ENCODE data around the gene ZNF438.
"Not testable (repeated sequence)": the region's sequence is repeated elsewhere in the genome, so short reads cannot be mapped to it uniquely, and the experiment has no call there.

Gene ZNF438

DNA sequence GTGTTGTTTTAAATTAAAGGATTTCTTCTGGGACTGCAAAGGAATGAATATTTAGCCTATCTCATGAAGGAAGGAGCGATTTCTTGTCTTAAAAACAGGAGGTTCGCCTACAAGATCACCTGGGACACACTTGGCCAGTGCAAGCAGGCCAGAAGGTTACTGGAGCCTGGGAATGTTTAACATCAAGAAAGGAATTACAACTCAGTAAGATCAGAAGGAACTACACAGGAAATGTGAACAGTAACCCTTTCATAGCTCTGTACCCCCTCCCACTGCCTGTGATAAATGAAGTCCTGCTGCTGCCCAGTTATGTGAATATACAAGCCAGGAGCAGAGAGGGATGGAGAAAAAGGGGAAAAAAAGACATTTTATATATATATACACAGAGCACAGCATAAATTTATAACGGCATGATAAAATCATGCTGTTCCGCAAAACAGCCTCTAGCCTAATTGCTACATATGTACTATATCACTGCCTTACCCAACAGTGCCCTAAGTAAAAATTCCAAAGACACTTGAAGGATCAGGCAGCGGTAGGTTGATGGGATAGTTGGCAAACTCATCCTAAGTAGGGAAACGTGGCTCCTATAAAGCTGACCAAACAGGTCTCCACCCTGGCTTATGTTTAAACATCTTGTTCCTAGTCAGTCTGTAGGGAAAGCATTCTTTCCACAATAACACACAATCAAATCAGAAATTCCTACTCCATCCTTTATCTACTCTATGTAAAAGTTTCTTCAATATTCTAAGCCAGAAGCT lies 63.8 kb downstream of the ZNF438 start:
- Mint-ChIP-seq H3K27ac (no peak overlapping the region), H3K4me3 (no peak overlapping the region), H3K9me3 (no peaks in the 10 kb centered on the region)

DNA sequence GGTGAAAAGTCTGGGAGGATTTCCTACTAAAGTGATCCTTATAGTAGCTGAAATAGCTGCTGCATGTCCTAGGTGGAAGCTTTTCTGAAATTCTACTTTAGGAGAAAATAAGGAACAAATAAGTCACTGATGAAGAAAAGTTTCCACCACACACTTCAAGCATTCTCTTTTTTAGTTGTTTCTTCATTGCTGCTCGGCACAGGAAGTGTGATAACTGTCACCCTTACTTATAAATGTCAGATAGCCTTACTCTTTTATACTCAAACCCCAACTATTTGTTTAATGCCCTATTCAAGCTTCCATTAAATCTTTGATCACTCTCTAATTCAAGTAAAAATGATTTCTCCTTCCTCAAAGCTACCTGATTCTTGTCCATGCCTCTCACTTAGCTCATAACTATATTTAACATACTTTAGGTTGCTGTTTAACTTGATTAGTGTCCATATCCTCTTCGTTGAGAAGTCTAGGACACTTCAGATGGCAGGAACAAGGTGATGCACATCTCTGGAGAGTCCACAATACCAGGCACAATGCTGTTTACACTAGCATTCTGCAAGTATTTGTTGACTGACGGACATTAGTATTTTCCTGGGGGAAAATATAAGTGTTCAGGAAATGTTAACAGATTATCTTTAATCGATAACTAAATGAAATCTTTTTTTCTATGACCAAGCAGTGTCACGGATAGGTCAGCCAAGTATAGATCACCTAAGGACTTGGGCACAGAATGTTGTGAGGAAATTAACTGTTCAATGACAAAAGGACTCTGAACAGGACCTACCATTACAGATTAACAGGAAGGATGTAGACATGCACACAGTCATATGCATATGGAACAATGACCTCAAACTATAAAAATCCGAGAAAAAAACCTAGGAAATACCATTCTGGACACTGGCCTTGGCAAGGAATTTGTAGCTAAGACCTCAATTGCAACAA lies 67.4 kb downstream of the ZNF438 start:
- H3K27ac Mint-ChIP-seq = peak overlapping the region; percentile 84
- H3K27me3 Mint-ChIP-seq = no peaks in the 10 kb centered on the region
- peaks cover 19% of the 10 kb centered on the region for H3K4me1 Mint-ChIP-seq
- no peaks in the 10 kb centered on the region for H3K9me3 Mint-ChIP-seq
- peaks cover 8% of the 10 kb centered on the region for H3K36me3 Mint-ChIP-seq
- H3K4me3 Mint-ChIP-seq = no peak overlapping the region

More for the DNA sequence above, 63.8 kb downstream of the ZNF438 start:
- H3K36me3 Mint-ChIP-seq = peaks cover 2% of the 10 kb centered on the region
- no peaks in the 10 kb centered on the region for H3K27me3 Mint-ChIP-seq
- H3K4me1 Mint-ChIP-seq = peaks cover 23% of the 10 kb centered on the region

GRCh38 chr10:30962522-30962921 lies 69.1 kb downstream of the ZNF438 start:
- no peak overlapping the region for H3K27ac Mint-ChIP-seq
- H3K4me3 Mint-ChIP-seq = no peak overlapping the region
- peaks cover 5% of the 10 kb centered on the region for H3K9me3 Mint-ChIP-seq
- peaks cover 16% of the 10 kb centered on the region for H3K4me1 Mint-ChIP-seq
- H3K36me3 Mint-ChIP-seq = peaks cover 9% of the 10 kb centered on the region
- no peaks in the 10 kb centered on the region for H3K27me3 Mint-ChIP-seq

DNA sequence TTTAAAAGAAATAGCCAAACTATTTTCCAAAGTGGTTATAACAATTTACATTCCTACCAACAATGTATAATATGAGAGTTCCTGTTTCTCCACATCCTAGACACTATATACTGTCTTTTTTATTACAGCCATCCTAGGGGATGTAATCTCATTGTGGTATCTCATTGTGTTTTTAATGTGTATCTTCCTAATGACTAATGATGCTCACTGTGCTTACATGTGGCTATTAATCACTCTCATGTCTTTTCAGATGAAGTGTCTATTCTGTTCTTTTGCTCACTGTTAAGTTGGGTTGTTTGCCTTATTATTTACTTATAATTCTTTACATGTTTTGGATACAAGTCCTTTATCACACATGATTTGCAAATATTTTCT lies 71.8 kb downstream of the ZNF438 start:
- Mint-ChIP-seq H3K4me3 (no peak overlapping the region), H3K36me3 (peaks cover 11% of the 10 kb centered on the region), H3K4me1 (peaks cover 11% of the 10 kb centered on the region), H3K9me3 (peaks cover 5% of the 10 kb centered on the region), H3K27me3 (no peaks in the 10 kb centered on the region), H3K27ac (no peak overlapping the region)

- not testable (repeated sequence) for H3K4me3 Mint-ChIP-seq, H3K27me3 Mint-ChIP-seq, H3K4me1 Mint-ChIP-seq, H3K36me3 Mint-ChIP-seq, H3K9me3 Mint-ChIP-seq
- peak overlapping the region; percentile 35 for H3K27ac Mint-ChIP-seq
Measured at GRCh38 chr10:30949218-30949617, 82.4 kb downstream of the ZNF438 start.

DNA sequence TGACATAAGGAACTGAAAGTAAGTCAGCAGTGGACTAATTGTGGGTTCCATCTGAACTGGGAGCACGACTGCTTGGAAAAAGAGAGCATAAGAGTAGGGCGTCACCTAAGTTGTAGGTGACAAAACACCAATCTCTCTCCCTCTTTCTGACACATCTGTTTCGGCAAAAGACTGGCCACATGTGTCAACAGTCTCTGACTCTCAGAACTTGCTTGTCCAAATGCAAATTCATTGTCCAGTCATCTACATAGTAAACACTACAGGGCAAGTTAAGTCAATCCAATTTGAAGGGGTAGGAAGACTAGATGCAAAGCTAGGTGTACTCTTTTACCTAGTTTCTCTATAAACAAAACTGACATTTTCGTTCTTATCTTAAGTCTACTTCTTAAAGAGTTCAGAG lies 87.7 kb downstream of the ZNF438 start:
- Mint-ChIP-seq H3K9me3 (peaks cover 5% of the 10 kb centered on the region), H3K36me3 (peaks cover 15% of the 10 kb centered on the region), H3K27me3 (no peaks in the 10 kb centered on the region), H3K27ac (no peak overlapping the region), H3K4me3 (no peak overlapping the region), H3K4me1 (peaks cover 11% of the 10 kb centered on the region)

- Mint-ChIP-seq H3K9me3 (peaks cover 5% of the 10 kb centered on the region), H3K36me3 (peaks cover 16% of the 10 kb centered on the region), H3K4me1 (peaks cover 11% of the 10 kb centered on the region), H3K4me3 (no peak overlapping the region), H3K27ac (no peak overlapping the region), H3K27me3 (no peaks in the 10 kb centered on the region)
Measured at GRCh38 chr10:30943451-30943850, 88.2 kb downstream of the ZNF438 start.

GRCh38 chr10:30940256-30940655 lies 91.4 kb downstream of the ZNF438 start:
- Mint-ChIP-seq H3K36me3 (peaks cover 19% of the 10 kb centered on the region), H3K4me3 (no peak overlapping the region), H3K4me1 (peaks cover 31% of the 10 kb centered on the region), H3K27ac (no peak overlapping the region), H3K9me3 (no peaks in the 10 kb centered on the region), H3K27me3 (no peaks in the 10 kb centered on the region)

DNA sequence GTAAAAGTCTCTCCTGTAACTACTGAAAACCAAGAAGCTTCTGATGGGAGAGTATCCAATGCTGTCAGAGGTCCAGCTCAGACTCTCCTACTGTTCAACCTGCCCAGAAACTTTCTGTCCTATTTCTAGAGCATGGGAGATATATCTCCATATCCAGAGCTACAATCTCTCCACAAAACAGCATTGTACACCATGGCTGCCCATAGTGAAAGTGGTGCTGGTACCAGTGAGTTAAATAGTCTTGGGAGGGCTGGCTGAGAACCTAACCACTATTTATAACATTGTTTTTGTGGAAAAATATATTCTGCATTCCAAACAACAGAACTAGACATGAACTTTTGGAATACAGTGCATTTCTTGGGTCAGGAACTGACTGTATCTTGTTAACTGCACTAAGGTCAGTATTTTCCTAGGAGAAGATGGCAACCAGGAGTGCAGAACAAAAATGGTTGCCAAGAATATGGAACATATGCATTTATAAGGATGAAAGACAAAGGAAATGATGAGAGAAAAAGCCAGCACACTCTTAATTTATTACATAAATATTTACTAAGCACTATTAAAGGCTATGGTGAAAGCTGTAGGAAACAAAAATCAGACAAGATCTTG lies 91.9 kb downstream of the ZNF438 start:
- no peaks in the 10 kb centered on the region for H3K27me3 Mint-ChIP-seq
- H3K9me3 Mint-ChIP-seq = no peaks in the 10 kb centered on the region
- H3K4me3 Mint-ChIP-seq = no peak overlapping the region
- no peak overlapping the region for H3K27ac Mint-ChIP-seq
- H3K36me3 Mint-ChIP-seq = peaks cover 22% of the 10 kb centered on the region
- H3K4me1 Mint-ChIP-seq = peaks cover 34% of the 10 kb centered on the region

GRCh38 chr10:30935078-30935477 lies 96.6 kb downstream of the ZNF438 start:
- Mint-ChIP-seq H3K27ac (no peak overlapping the region), H3K4me1 (peaks cover 26% of the 10 kb centered on the region), H3K27me3 (no peaks in the 10 kb centered on the region), H3K9me3 (no peaks in the 10 kb centered on the region), H3K36me3 (peaks cover 19% of the 10 kb centered on the region), H3K4me3 (no peak overlapping the region)

DNA sequence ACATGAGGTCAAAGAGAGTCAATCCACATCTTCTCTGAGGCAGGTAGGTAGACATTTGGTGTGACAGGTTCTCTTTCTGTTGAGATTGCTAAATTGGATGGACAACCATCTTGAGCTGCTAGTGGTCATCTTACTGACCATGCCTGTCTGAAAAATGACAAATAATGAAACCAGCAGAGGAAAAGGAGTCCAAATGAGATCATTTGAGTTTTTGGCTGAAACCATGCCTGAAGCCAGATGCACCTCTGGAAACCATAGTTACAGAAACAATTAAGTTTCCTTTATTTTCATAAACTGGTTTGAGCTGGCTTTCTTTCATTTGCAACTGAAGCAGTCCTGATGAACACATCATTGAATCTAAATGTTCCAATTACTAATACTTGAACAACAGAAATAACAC lies 100.6 kb downstream of the ZNF438 start:
- Mint-ChIP-seq H3K9me3 (peaks cover 5% of the 10 kb centered on the region), H3K27me3 (no peaks in the 10 kb centered on the region), H3K4me1 (peaks cover 16% of the 10 kb centered on the region), H3K4me3 (no peak overlapping the region), H3K27ac (no peak overlapping the region), H3K36me3 (peaks cover 23% of the 10 kb centered on the region)

DNA sequence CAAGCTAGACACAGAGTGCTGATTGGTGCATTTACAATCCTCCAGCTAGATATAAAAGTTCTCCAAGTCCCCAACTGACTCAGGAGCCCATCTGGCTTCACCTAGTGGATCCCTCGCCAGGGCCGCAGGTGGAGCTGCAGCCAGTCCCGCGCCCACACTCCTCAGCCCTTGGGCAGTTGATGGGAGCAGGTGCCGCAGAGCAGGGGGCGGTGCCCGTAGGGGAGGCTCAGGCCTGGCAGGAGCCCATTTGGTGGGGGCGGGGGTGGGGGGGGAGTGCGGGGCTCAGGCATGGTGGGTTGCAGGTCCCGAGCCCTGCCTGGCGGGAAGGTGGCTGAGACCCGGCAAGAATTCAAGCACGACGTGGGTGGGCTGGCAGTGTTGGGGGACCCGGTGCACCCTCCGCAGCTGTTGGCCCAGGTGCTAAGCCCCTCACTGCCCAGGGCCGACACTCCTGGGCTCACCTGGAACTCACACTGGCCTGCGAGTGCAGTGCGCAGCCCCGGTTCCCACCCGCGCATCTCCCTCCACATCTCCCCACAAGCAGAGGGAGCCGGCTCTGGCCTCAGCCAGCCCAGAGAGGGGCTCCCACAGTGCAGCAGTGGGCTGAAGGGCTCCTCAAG lies 101.7 kb downstream of the ZNF438 start:
- Mint-ChIP-seq H3K9me3 (peaks cover 11% of the 10 kb centered on the region), H3K4me1 (peaks cover 12% of the 10 kb centered on the region), H3K27me3 (no peaks in the 10 kb centered on the region), H3K27ac (no peak overlapping the region), H3K4me3 (no peak overlapping the region), H3K36me3 (peaks cover 18% of the 10 kb centered on the region)

- peaks cover 11% of the 10 kb centered on the region for H3K4me1 Mint-ChIP-seq
- peak overlapping the region; percentile 78 for H3K4me3 Mint-ChIP-seq
- not testable (repeated sequence) for H3K27me3 Mint-ChIP-seq
- H3K9me3 Mint-ChIP-seq = peaks cover 11% of the 10 kb centered on the region
- peaks cover 22% of the 10 kb centered on the region for H3K36me3 Mint-ChIP-seq
- peak overlapping the region; percentile 66 for H3K27ac Mint-ChIP-seq
Measured at GRCh38 chr10:30929311-30929729, 102.3 kb downstream of the ZNF438 start.

DNA sequence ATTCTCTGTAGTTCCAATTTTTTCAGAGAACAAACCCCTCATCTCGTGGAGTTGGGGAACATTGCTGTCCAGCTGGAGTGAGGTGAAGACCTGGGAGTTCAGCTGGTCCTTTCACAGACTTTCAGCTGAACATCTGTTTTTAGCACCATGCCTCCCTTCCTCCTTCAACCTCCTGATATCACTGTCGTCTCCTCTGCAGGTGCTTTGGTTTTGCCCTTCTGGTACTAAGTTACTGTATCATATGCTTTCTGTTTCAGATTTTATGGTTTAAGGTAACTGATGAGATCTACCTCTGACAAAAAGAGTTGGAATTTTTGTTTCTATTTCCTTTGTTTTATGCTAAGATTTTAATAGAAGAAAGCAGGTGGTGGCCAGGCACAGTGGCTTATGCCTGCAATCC lies 102.9 kb downstream of the ZNF438 start:
- Mint-ChIP-seq H3K27me3 (no peaks in the 10 kb centered on the region), H3K4me1 (peaks cover 11% of the 10 kb centered on the region)

DNA sequence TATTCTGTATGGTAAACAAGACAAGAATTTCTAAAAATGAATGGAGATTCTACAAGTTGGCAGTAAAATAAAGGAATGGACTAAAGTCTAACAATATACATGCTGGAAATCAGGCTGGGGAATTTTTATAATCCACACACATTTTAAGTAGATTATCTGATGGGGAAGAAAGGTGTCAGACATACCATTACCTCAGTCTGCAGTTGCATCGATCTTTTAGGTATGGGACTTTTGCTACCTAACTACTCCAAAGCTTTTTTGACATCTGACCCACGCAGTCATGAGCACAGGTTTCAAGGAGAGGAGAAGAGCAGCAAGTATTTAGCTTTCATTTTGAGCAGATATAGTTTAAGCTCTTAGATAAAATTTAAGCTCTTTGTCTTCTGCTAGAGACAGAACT lies 113.0 kb downstream of the ZNF438 start:
- Mint-ChIP-seq H3K4me1 (no peaks in the 10 kb centered on the region), H3K27ac (no peak overlapping the region), H3K4me3 (no peak overlapping the region), H3K36me3 (peaks cover 9% of the 10 kb centered on the region), H3K9me3 (no peaks in the 10 kb centered on the region), H3K27me3 (no peaks in the 10 kb centered on the region)

More for the DNA sequence above, 102.9 kb downstream of the ZNF438 start:
- Mint-ChIP-seq H3K36me3 (peaks cover 25% of the 10 kb centered on the region), H3K9me3 (peaks cover 11% of the 10 kb centered on the region), H3K27ac (peak overlapping the region; percentile 66), H3K4me3 (peak overlapping the region; percentile 78)
